Cardiac muscle cell (in vitro differentiated cells and primary cell): ENCODE measurements around the gene RBL2. TPM values are rescaled to one million over a fixed set of nuclear protein-coding genes. Genes with fewer than 3 reads are reported as not detected.
A peak's percentile ranks its signal among the peaks of the same experiment; 100 is the strongest.
"Not testable (repeated sequence)": the region's sequence is repeated elsewhere in the genome, so short reads cannot be mapped to it uniquely, and the experiment has no call there.

Experiments
- DNase-seq, 2 donors: peaks; one replicate each; pipeline versions ENCODE4 v3.0.0 to v3.0.0-alpha.2; 2010 to 2017; ENCODE audit warnings: low read depth in 1 of 2, low spot score in 1 of 2
- H3K27ac ChIP-seq: fragments of 200-600 bp; sonication (generic); 2 replicates; pipeline ENCODE4 v1.5.1; 2016
- H3K27me3 ChIP-seq: fragments of 200-600 bp; sonication (generic); 2 replicates; pipeline ENCODE4 v1.6.0; 2016; ENCODE audit warnings: control low read depth
- H3K36me3 ChIP-seq: fragments of 200-600 bp; sonication (generic); 2 replicates; pipeline ENCODE4 v1.5.1; 2016; ENCODE audit warnings: control low read depth
- H3K4me1 ChIP-seq: fragments of 200-600 bp; sonication (generic); 2 replicates; pipeline ENCODE4 v1.8.1; 2017; ENCODE audit warnings: low read depth, mild to moderate bottlenecking, mixed run types
- H3K4me3 ChIP-seq: fragments of 200-600 bp; sonication (generic); 2 replicates; pipeline ENCODE4 v1.5.1; 2016; ENCODE audit warnings: mild to moderate bottlenecking
- H3K9me3 ChIP-seq: fragments of 200-600 bp; sonication (generic); 2 replicates; pipeline ENCODE4 v1.5.1; 2017; ENCODE audit warnings: low read depth, mild to moderate bottlenecking, control low read depth
- polyA plus RNA-seq: library from polyadenylated mRNA; unstranded; fragments of >200 nt; fragmentation: Nextera tagmentation; extraction: Ambion mirVana; gene quantifications from 2 replicates; pipeline ENCODE4 v1.2.1, GENCODE V29; 2016
- total RNA-seq: library from RNA; depleted of rRNA; stranded (reverse); fragments of >200 nt; gene quantifications from 2 replicates; pipeline ENCODE4 v1.2.3, GENCODE V29; 2016
- TF ChIP-seq, protein P1 (sequence below): IDR thresholded peaks from 2 replicates; pipeline ENCODE4 v1.5.1; 2012; ENCODE audit warnings: low read depth, mild to moderate bottlenecking, low read length

The RBL2 gene
- total and polyA plus RNA-seq, 2 experiments from 2014 or later: 43.1 to 49.8 TPM

DNA sequence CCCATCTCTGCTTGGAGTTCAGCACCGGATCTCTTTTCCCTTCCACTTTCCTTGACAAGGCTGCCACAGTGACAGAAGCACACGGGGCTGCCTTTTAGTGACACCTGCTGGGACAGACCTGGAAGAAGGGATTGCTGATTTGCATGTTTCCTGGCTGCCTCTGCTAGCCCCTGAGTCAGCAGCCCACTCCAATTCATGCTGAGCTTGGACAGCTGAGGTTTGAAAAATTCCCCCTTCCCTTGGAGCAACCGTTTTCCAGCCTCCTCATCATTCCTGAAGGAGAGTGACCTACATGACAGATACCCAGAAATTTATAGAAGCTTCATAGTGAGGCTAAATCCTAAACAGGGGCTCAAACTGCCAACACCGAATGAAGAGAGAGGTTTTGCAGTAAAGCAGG lies 18.8 kb upstream of the RBL2 start:
- Histone ChIP-seq H3K27ac (no peak overlapping the region), H3K9me3 (no peaks in the 10 kb centered on the region), H3K4me3 (no peak overlapping the region), H3K27me3 (no peaks in the 10 kb centered on the region), H3K36me3 (no peaks in the 10 kb centered on the region), H3K4me1 (no peaks in the 10 kb centered on the region)
- TF ChIP-seq, protein P1, sequence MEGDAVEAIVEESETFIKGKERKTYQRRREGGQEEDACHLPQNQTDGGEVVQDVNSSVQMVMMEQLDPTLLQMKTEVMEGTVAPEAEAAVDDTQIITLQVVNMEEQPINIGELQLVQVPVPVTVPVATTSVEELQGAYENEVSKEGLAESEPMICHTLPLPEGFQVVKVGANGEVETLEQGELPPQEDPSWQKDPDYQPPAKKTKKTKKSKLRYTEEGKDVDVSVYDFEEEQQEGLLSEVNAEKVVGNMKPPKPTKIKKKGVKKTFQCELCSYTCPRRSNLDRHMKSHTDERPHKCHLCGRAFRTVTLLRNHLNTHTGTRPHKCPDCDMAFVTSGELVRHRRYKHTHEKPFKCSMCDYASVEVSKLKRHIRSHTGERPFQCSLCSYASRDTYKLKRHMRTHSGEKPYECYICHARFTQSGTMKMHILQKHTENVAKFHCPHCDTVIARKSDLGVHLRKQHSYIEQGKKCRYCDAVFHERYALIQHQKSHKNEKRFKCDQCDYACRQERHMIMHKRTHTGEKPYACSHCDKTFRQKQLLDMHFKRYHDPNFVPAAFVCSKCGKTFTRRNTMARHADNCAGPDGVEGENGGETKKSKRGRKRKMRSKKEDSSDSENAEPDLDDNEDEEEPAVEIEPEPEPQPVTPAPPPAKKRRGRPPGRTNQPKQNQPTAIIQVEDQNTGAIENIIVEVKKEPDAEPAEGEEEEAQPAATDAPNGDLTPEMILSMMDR: no peak
- peak in 1 of 2 donors; percentile 19 for DNase-seq

DNA sequence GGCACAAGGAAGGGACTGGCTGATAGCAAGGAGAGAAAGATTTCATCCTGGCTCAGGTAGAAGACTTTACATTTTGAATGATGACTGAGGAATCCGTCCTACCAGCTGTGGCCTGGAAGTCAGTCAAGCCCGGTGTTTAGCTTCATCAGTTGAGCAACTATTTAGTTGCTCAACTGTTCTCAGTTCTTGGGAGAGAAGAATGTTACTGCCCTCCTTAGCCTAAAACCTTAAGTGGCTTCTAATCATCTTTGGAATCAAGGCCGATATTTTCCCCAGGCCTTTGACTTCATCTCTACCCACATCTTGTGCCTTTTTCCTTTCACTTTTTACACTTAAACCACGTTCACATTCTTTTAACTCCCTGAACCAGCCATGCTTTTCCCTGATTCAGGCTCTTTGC lies 17.3 kb upstream of the RBL2 start:
- no peak overlapping the region for H3K4me3 ChIP-seq
- H3K9me3 ChIP-seq: no peaks in the 10 kb centered on the region
- peak in 1 of 2 donors; percentile 57 for DNase-seq
- no peaks in the 10 kb centered on the region for H3K36me3 ChIP-seq
- H3K27me3 ChIP-seq: no peaks in the 10 kb centered on the region
- no peaks in the 10 kb centered on the region for H3K4me1 ChIP-seq
- TF ChIP-seq, protein P1: no peak
- H3K27ac ChIP-seq: no peak overlapping the region

DNA sequence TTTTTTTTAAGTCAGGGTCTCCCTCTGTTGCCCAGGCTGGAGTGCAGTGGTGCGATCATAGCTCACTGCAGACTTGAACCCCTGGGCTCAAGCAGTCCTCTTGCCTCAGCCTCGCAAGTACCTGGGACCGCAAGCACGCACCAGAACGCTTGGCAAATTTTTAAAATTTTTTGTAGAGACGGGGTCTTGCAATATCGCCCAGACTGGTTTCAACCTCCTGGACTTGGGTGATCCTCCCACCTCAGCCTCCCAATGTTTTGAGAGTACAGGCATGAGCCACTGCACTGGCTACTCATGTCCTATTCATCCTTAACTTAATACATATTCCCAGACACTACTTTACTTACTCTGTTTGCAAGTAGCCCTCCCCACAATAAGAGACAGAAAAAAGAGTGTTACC lies 16.3 kb upstream of the RBL2 start:
- no peaks in the 10 kb centered on the region for H3K4me1 ChIP-seq
- H3K27ac ChIP-seq: no peak overlapping the region
- no peak for DNase-seq

DNA sequence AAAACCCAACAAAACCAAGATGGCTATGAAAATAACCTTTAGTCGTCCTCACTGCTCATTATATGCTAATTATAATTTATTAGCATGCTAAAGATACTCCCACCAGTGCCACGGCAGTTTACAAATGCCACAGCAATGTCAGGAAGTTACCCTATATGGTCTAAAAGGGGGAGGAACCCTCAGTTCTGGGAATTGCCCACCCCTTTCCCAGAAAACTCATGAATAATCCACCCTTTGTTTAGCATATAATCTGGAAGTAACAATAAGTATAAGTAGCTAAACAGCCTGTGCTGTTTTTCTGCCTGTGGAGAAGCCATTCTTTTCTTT lies 14.9 kb upstream of the RBL2 start:
- not testable (repeated sequence) for H3K27me3 ChIP-seq, H3K9me3 ChIP-seq, H3K4me1 ChIP-seq, H3K36me3 ChIP-seq, H3K4me3 ChIP-seq, DNase-seq, H3K27ac ChIP-seq

More for the DNA sequence above, 16.3 kb upstream of the RBL2 start:
- H3K9me3 ChIP-seq: no peaks in the 10 kb centered on the region
- H3K4me3 ChIP-seq: no peak overlapping the region
- H3K36me3 ChIP-seq: no peaks in the 10 kb centered on the region
- H3K27me3 ChIP-seq: no peaks in the 10 kb centered on the region
- TF ChIP-seq, protein P1: no peak

DNA sequence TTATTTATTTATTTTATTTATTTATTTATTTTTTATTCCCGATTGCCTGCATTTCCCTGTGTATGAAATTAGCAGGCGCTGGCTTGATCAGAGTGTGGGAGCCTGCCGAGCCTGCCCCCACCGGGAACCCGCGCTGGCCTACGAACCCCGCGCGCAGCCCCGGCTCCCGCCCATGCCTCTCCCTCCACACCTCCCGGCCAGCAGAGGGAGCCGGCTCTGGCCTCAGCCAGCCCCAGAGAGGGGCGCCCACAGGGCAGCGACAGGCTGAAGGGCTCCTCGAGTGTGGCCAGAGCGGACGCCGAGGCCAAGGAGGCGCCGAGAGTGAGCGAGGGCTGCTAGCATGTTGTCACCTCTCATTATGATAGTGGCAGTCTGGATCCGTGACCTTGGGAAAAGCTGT lies 13.0 kb upstream of the RBL2 start:
- DNase-seq: no peak
- Histone ChIP-seq H3K27me3 (no peaks in the 10 kb centered on the region), H3K9me3 (no peaks in the 10 kb centered on the region), H3K4me3 (no peak overlapping the region), H3K4me1 (no peaks in the 10 kb centered on the region), H3K36me3 (no peaks in the 10 kb centered on the region), H3K27ac (no peak overlapping the region)
- TF ChIP-seq, protein P1: no peak

DNA sequence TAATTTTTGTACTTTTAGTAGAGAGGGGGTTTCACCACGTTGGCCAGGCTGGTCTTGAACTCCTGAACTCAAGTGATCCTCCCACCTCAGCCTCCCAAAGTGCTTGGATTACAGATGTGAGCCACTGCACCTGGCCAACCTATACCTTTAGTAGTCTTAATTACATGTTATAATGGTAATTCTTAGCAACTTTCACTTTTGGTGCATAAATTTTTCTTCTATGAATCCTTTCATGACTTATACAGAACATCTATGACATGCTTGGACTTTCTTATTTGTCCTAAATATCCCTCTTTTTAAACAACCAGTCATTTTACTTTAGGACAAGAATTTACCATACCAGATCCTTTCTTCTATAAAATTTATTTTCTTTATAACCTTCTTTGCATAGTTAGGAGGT lies 10.3 kb upstream of the RBL2 start:
- DNase-seq, H3K27me3 ChIP-seq, H3K9me3 ChIP-seq, H3K36me3 ChIP-seq, H3K4me1 ChIP-seq, H3K27ac ChIP-seq, H3K4me3 ChIP-seq: not testable (repeated sequence)

DNA sequence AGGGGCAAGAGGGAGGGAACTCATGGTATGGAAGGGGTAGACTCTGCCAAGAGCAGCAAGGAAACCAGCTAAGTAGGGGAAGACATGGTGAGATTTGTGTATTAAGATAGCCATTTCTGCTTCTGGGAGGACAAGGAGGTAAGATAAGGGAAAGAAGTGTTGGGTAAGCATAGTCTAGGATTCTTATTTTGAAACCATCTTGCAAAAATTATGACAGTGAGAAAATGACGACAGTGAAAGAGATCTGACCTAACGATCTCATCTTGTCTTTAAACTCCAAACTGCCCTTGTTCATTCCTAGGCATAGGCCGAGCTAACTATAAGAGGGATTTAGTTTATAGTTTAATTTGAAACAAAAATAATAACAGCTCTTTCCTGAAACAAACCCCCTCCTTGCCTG lies 5.6 kb upstream of the RBL2 start:
- TF ChIP-seq, protein P1: no peak
- DNase-seq: no peak
- H3K4me1 ChIP-seq: no peaks in the 10 kb centered on the region
- H3K4me3 ChIP-seq: no peak overlapping the region
- H3K36me3 ChIP-seq: no peaks in the 10 kb centered on the region
- no peaks in the 10 kb centered on the region for H3K9me3 ChIP-seq
- no peaks in the 10 kb centered on the region for H3K27me3 ChIP-seq
- no peak overlapping the region for H3K27ac ChIP-seq
